Measurements from ENCODE around the gene ZG16. TPM values are rescaled to one million over a fixed set of nuclear protein-coding genes. Genes with fewer than 3 reads are reported as not detected.

ZG16 gene
- total and polyA plus RNA-seq, 9 of the 15 experiments (the other 6 are each of a cell fraction or from before 2014, with no cell fraction given) = 0.04 TPM; not detected in 8

- H2AFZ ChIP-seq (ENCODE audit: low read depth, low read length) = no peak overlapping the region
- peaks cover 16 to 29% of the 10 kb centered on the region in 2 experiments for H3K4me1 ChIP-seq (replicated peaks in 1 of 2; ENCODE audit: control insufficient read depth in 2 of 2, insufficient read depth in 2 of 2, low read length in 2 of 2)
- H3K9ac ChIP-seq (ENCODE audit: insufficient read depth in 1 of 2, low read depth in 2 of 2, low read length in 2 of 2) = peak overlapping the region in 1 of 2 experiments; percentile 70; a peak in 2 of 4 replicates
- H3K27me3 ChIP-seq (ENCODE audit: control insufficient read depth in 2 of 2, insufficient read depth in 2 of 2, low read length in 2 of 2) = peaks cover 2 to 8% of the 10 kb centered on the region in 2 experiments; a peak in 3 of 5 replicates
- H3K36me3 ChIP-seq (ENCODE audit: control insufficient read depth, insufficient read depth, low read length) = no peaks in the 10 kb centered on the region; the same call in 2 of the 3 replicates
- H4K20me1 ChIP-seq (replicated peaks; ENCODE audit: control insufficient read depth, insufficient read depth, low read length) = no peaks in the 10 kb centered on the region; the same call in 1 of the 2 replicates
- no peak overlapping the region for H3K4me3 ChIP-seq
- CTCF ChIA-PET (ENCODE audit: low intra/inter-chr PET ratio) = no interaction called here
- intact Hi-C loops (cut with micrococcal nuclease) = no loop called here
- H3K79me2 ChIP-seq (ENCODE audit: control insufficient read depth, insufficient read depth, low read length) = no peaks in the 10 kb centered on the region
- POLR2A ChIA-PET = interaction anchor here (0.6 to 1.0 kb wide), 8 partner anchors 9 to 98 kb away, joined by 3 to 7 read pairs (median 4); partner anchors contain the start of gene PAGR1
- DNase-seq (ENCODE audit: extremely low read depth in 1 of 4, low spot score in 3 of 4) = peak; percentile 39 to 44 (median 42)
- H3K9me3 ChIP-seq (replicated peaks; ENCODE audit: control insufficient read depth, insufficient read depth, low read depth, low read length) = no peaks in the 10 kb centered on the region
- H3K27ac ChIP-seq (ENCODE audit: extremely low read depth, low read depth, low read length) = no peak overlapping the region
- 0 out of 2 replicates have a peak overlapping the region, but pooled peaks have one; percentile 1 for H3K4me2 ChIP-seq (ENCODE audit: insufficient read depth, low read length)
- WGBS (ENCODE audit: insufficient coverage, low coverage, missing lambda C conversion rate) = 41% methylated on average over 10 of the region's 10 CpGs
- peaks cover 3% of the 10 kb centered on the region for H3K9me1 ChIP-seq (ENCODE audit: control insufficient read depth, insufficient read depth, low read length)
- ATAC-seq = peak; percentile 51
- FAIRE-seq = peak; percentile 52
- in situ Hi-C loops (cut with MboI) = no loop called here
- no TSS peak for BruUV-seq (replicated peaks)
- TF ChIP-seq CREB3L1 (IDR thresholded peaks at IDR 0.05; ENCODE audit: borderline replicate concordance, low read depth) (no peak), MBD2 (IDR thresholded peaks at IDR 0.05; ENCODE audit: borderline replicate concordance, low read depth) (no peak), CBFA2T2 (conservative IDR thresholded peaks at IDR 0.05) (peak; percentile 33), ZBTB7A (IDR thresholded peaks at IDR 0.05; ENCODE audit: borderline replicate concordance, control insufficient read depth, low read depth, low read length) (peak; percentile 45; the same call in 1 of the 2 replicates), EZH2 (IDR thresholded peaks at IDR 0.05; ENCODE audit: borderline replicate concordance, low read depth, low read length) (no peak), CBFA2T3 (IDR thresholded peaks at IDR 0.05) (peak; percentile 45), POLR3G (IDR thresholded peaks at IDR 0.05; ENCODE audit: extremely low read depth, insufficient read length, insufficient replicate concordance) (no peak), BRF1 (IDR thresholded peaks at IDR 0.05; ENCODE audit: borderline replicate concordance, extremely low read depth, insufficient read length) (no peak), XRCC5 (IDR thresholded peaks at IDR 0.05; ENCODE audit: low read depth, low read length) (no peak), ZKSCAN3 (CRISPR knock-in tag; IDR thresholded peaks at IDR 0.05) (no peak), GABPA (tag; conservative IDR thresholded peaks at IDR 0.05; ENCODE audit: low read depth) (no peak), COPS2 (conservative IDR thresholded peaks at IDR 0.05) (no peak), KDM1A (IDR thresholded peaks at IDR 0.05) (peak in 1 of 2 experiments; percentile 15; a peak in 1 of 4 replicates), STAT5A (IDR thresholded peaks at IDR 0.05; ENCODE audit: borderline replicate concordance, low read length) (no peak), ATF2 (CRISPR knock-in tag; IDR thresholded peaks at IDR 0.05) (no peak), ZNF174 (CRISPR knock-in tag; IDR thresholded peaks at IDR 0.05) (no peak), ZNF133 (CRISPR knock-in tag; IDR thresholded peaks at IDR 0.05) (no peak), FOXK1 (CRISPR knock-in tag; IDR thresholded peaks at IDR 0.05; ENCODE audit: borderline replicate concordance) (no peak), ARID1B (IDR thresholded peaks at IDR 0.05) (peak; percentile 32; the same call in 1 of the 2 replicates), ZNF282 (CRISPR knock-in tag; IDR thresholded peaks at IDR 0.05) (0 out of 2 replicates have a peak, but pooled peaks have one; percentile 24)
Observed at GRCh38 chr16:29825145-29826044, 47.3 kb downstream of the ZG16 start.
